Measurements from ENCODE around the gene SMAD4. TPM values are rescaled to one million over a fixed set of nuclear protein-coding genes. Genes with fewer than 3 reads are reported as not detected.

SMAD4 gene
- total RNA-seq, 1 experiment from 2014 or later = 19.7 TPM

GRCh38 chr18:51039138-51040112 is 9.4 kb downstream of the SMAD4 start:
- ATAC-seq = no peak
- no peak overlapping the region for H3K4me2 ChIP-seq (ENCODE audit: low read length)
- intact Hi-C loops (cut with micrococcal nuclease) = loop anchor here (10.0 kb wide), 1 partner anchor 215 kb away; the partner anchor contains the start of gene MRO
- POLR2A ChIA-PET (ENCODE audit: unreplicated experiment) = no interaction called here
- peaks cover 94% of the 10 kb centered on the region for H3K79me2 ChIP-seq (ENCODE audit: low read length)
- H3K9me3 ChIP-seq (ENCODE audit: low read length) = no peaks in the 10 kb centered on the region
- no peak overlapping the region for H3K4me3 ChIP-seq (ENCODE audit: low read length)
- no peaks in the 10 kb centered on the region; the same call in 1 of the 2 replicates for H4K20me1 ChIP-seq (ENCODE audit: low read length)
- TF ChIP-seq CTCF (conservative IDR thresholded peaks at IDR 0.05; ENCODE audit: low read depth, low read length) = no peak
- no peak for TF ChIP-seq EZH2phosphoT487 (IDR thresholded peaks at IDR 0.05; ENCODE audit: borderline replicate concordance, low read length)
- TF ChIP-seq EZH2 (IDR thresholded peaks at IDR 0.05; ENCODE audit: low read length, unreplicated experiment) = no peak
- no peaks in the 10 kb centered on the region for H3K9me2 ChIP-seq (replicated peaks; ENCODE audit: low read length)
- no peaks in the 10 kb centered on the region for H3K27me3 ChIP-seq (ENCODE audit: low read length)
- H3K9ac ChIP-seq (ENCODE audit: low read length) = no peak overlapping the region
- BruUV-seq (replicated peaks) = no TSS peak
- CTCF ChIA-PET = interaction anchor here (0.6 kb wide), 1 partner anchor 29 kb away, joined by 3 read pairs; no protein-coding TSS in a partner anchor
- no peaks in the 10 kb centered on the region for H3K36me3 ChIP-seq (ENCODE audit: low read depth, low read length)
- H3K4me1 ChIP-seq (ENCODE audit: insufficient read depth, low read length) = no peaks in the 10 kb centered on the region
- no peak overlapping the region for H3K27ac ChIP-seq (ENCODE audit: low read length)
- DNase-seq = no peak
- no peaks in the 10 kb centered on the region for H3F3A ChIP-seq (ENCODE audit: low read length, unreplicated experiment)
- H2AFZ ChIP-seq (ENCODE audit: low read length) = no peak overlapping the region

- Histone ChIP-seq H3K9me3 (ENCODE audit: low read length) (no peaks in the 10 kb centered on the region), H3K9me2 (replicated peaks; ENCODE audit: low read length) (no peaks in the 10 kb centered on the region), H3K79me2 (ENCODE audit: low read length) (peaks cover 90% of the 10 kb centered on the region), H3F3A (ENCODE audit: low read length, unreplicated experiment) (no peaks in the 10 kb centered on the region), H4K20me1 (ENCODE audit: low read length) (no peaks in the 10 kb centered on the region), H3K27me3 (ENCODE audit: low read length) (no peaks in the 10 kb centered on the region), H3K4me2 (ENCODE audit: low read length) (no peak overlapping the region), H3K4me3 (ENCODE audit: low read length) (no peak overlapping the region), H3K27ac (ENCODE audit: low read length) (no peak overlapping the region), H2AFZ (ENCODE audit: low read length) (no peak overlapping the region), H3K9ac (ENCODE audit: low read length) (no peak overlapping the region), H3K36me3 (ENCODE audit: low read depth, low read length) (no peaks in the 10 kb centered on the region), H3K4me1 (ENCODE audit: insufficient read depth, low read length) (no peaks in the 10 kb centered on the region)
- intact Hi-C loops (cut with micrococcal nuclease) = no loop called here
- CTCF ChIA-PET = no interaction called here
- no peak for ATAC-seq
- POLR2A ChIA-PET (ENCODE audit: unreplicated experiment) = no interaction called here
- no peak for DNase-seq
- TF ChIP-seq EZH2phosphoT487 (IDR thresholded peaks at IDR 0.05; ENCODE audit: borderline replicate concordance, low read length) (no peak), EZH2 (IDR thresholded peaks at IDR 0.05; ENCODE audit: low read length, unreplicated experiment) (no peak), CTCF (conservative IDR thresholded peaks at IDR 0.05; ENCODE audit: low read depth, low read length) (no peak)
- no TSS peak for BruUV-seq (replicated peaks)
Observed at GRCh38 chr18:51041677-51042352, 11.8 kb downstream of the SMAD4 start.

Measured in PC-3 (cell line).